ENCODE data around the gene TEAD4.

- TF ChIP-seq CTCF (IDR thresholded peaks at IDR 0.05; ENCODE audit: insufficient read depth, low read length, poor library complexity, severe bottlenecking) (no peak), EZH2phosphoT487 (conservative IDR thresholded peaks at IDR 0.05; ENCODE audit: low read length) (no peak)
These were observed 118.4 kb downstream of the TEAD4 start for GRCh38 chr12:3077572-3078081.
